GM23338 (cell line): ENCODE data around the gene TGM6. TPM values are rescaled to one million over a fixed set of nuclear protein-coding genes. Genes with fewer than 3 reads are reported as not detected.

Experiments used
- ATAC-seq: fragments of 200-7000 bp; cut with Tn5 transposase; 3 replicates; pipeline ENCODE4 v1.9.1; 2020
- DNase-seq: peaks from one replicate; pipeline ENCODE4 v3.0.0-alpha.2; 2015; ENCODE audit warnings: low spot score
- H2AFZ ChIP-seq: fragments of 200-600 bp; sonication (generic); 2 replicates; pipeline ENCODE4 v1.8.0; 2016; ENCODE audit warnings: antibody characterized with exemption, mild to moderate bottlenecking, moderate library complexity
- H3F3A ChIP-seq: fragments of 200-600 bp; sonication (generic); replicated peaks from 2 replicates; pipeline ENCODE4 v1.8.0; 2017; ENCODE audit warnings: antibody characterized with exemption, mixed run types, low read depth
- H3K27ac ChIP-seq: fragments of 200-600 bp; sonication (generic); 2 replicates; pipeline ENCODE4 v1.6.1; 2016; ENCODE audit warnings: low read depth
- H3K27me3 ChIP-seq: fragments of 200-600 bp; sonication (generic); 2 replicates; pipeline ENCODE4 v1.8.0; 2016; ENCODE audit warnings: mild to moderate bottlenecking, mixed run types, moderate library complexity; ENCODE audit not compliant: insufficient read depth
- H3K36me3 ChIP-seq: fragments of 200-600 bp; sonication (generic); 2 replicates; pipeline ENCODE4 v1.8.0; 2016; ENCODE audit warnings: mild to moderate bottlenecking; ENCODE audit not compliant: insufficient read depth
- H3K4me1 ChIP-seq: fragments of 200-600 bp; sonication (generic); 2 replicates; pipeline ENCODE4 v1.8.0; 2016; ENCODE audit warnings: mild to moderate bottlenecking, moderate library complexity; ENCODE audit not compliant: insufficient read depth
- H3K4me2 ChIP-seq: fragments of 200-600 bp; sonication (generic); 2 replicates; pipeline ENCODE4 v1.7.1; 2017; ENCODE audit warnings: mixed run types
- H3K4me3 ChIP-seq: fragments of 200-600 bp; sonication (generic); 2 replicates; pipeline ENCODE4 v1.6.1; 2016; ENCODE audit warnings: mixed run types
- H3K79me2 ChIP-seq: fragments of 200-600 bp; sonication (generic); replicated peaks from 2 replicates; pipeline ENCODE4 v1.8.0; 2017; ENCODE audit warnings: mild to moderate bottlenecking; ENCODE audit not compliant: insufficient read depth
- H3K9me2 ChIP-seq: fragments of 200-600 bp; sonication (generic); 2 replicates; pipeline ENCODE4 v1.8.0; 2017; ENCODE audit not compliant: insufficient read depth
- H4K20me1 ChIP-seq: fragments of 200-600 bp; sonication (generic); replicated peaks from 2 replicates; pipeline ENCODE4 v1.8.0; 2017; ENCODE audit warnings: mild to moderate bottlenecking; ENCODE audit not compliant: insufficient read depth
- H3K27ac Mint-ChIP-seq: 2 replicates; pipeline ENCODE4 v1.8.0; 2020; ENCODE audit warnings: inconsistent platforms, mild to moderate bottlenecking, moderate library complexity, mixed read lengths
- H3K27me3 Mint-ChIP-seq: 3 replicates; pipeline ENCODE4 v1.8.0; 2022; ENCODE audit warnings: low read depth, mild to moderate bottlenecking, moderate library complexity, mixed read lengths, inconsistent platforms; ENCODE audit not compliant: insufficient read depth, poor library complexity
- H3K36me3 Mint-ChIP-seq: 3 replicates; pipeline ENCODE4 v1.8.0; 2021; ENCODE audit warnings: low read depth, mild to moderate bottlenecking, inconsistent platforms, moderate library complexity, mixed read lengths
- H3K4me1 Mint-ChIP-seq: 3 replicates; pipeline ENCODE4 v1.8.0; 2020; ENCODE audit warnings: mild to moderate bottlenecking, inconsistent platforms, mixed read lengths
- H3K4me3 Mint-ChIP-seq: 3 replicates; pipeline ENCODE4 v1.8.0; 2021; ENCODE audit warnings: moderate library complexity, mild to moderate bottlenecking, inconsistent platforms, mixed read lengths
- H3K9me3 Mint-ChIP-seq: 3 replicates; pipeline ENCODE4 v1.8.0; 2020; ENCODE audit warnings: moderate library complexity, mild to moderate bottlenecking, inconsistent platforms, mixed read lengths
- CREB1 ChIP-seq: fragments of 250-450 bp; sonication (Bioruptor Pico); IDR thresholded peaks from 2 replicates; pipeline ENCODE4 v1.5.0; 2020; ENCODE audit warnings: low read depth, mild to moderate bottlenecking, moderate library complexity
- CTCF ChIP-seq, 2 experiments: fragments of 200-600 bp in 1 of 2; sonication (generic) in 1 of 2; conservative IDR thresholded peaks; 2 replicates each; pipeline versions ENCODE4 v1.5.1 to v1.6.1; 2016 to 2017; ENCODE audit warnings: antibody characterized with exemption in 2 of 2, low read depth in 2 of 2, mild to moderate bottlenecking in 2 of 2, moderate library complexity in 1 of 2
- EZH2 ChIP-seq: fragments of 200-600 bp; sonication (generic); IDR thresholded peaks from one replicate; pipeline ENCODE4 v1.8.0; 2017; ENCODE audit warnings: antibody characterized with exemption, mild to moderate bottlenecking, low read depth; ENCODE audit not compliant: unreplicated experiment
- EZH2phosphoT487 ChIP-seq: fragments of 200-600 bp; sonication (generic); IDR thresholded peaks from one replicate; pipeline ENCODE4 v1.8.1; 2018; ENCODE audit warnings: antibody characterized with exemption; ENCODE audit not compliant: unreplicated experiment
- JUNB ChIP-seq: IDR thresholded peaks from one replicate; pipeline ENCODE4 v1.6.1; 2016; ENCODE audit warnings: antibody characterized with exemption; ENCODE audit not compliant: unreplicated experiment
- NANOG ChIP-seq: IDR thresholded peaks from 2 replicates; pipeline ENCODE4 v1.6.1; 2016; ENCODE audit warnings: antibody characterized with exemption, borderline replicate concordance
- POLR2AphosphoS5 ChIP-seq: IDR thresholded peaks from 2 replicates; pipeline ENCODE4 v1.6.1; 2016; ENCODE audit warnings: antibody characterized with exemption, low read depth
- STAT1 ChIP-seq: IDR thresholded peaks from one replicate; pipeline ENCODE4 v1.6.1; 2016; ENCODE audit warnings: antibody characterized with exemption; ENCODE audit not compliant: unreplicated experiment
- ZNF114 ChIP-seq: fragments of 250-450 bp; sonication (Bioruptor Pico); IDR thresholded peaks from 2 replicates; pipeline ENCODE4 v1.5.0; 2020; ENCODE audit warnings: mild to moderate bottlenecking, moderate library complexity
- ZNF331 ChIP-seq: fragments of 250-450 bp; sonication (Bioruptor Pico); IDR thresholded peaks from 2 replicates; pipeline ENCODE4 v1.5.0; 2020; ENCODE audit warnings: low read depth, mild to moderate bottlenecking, moderate library complexity
- ZNF462 ChIP-seq: fragments of 250-450 bp; sonication (Bioruptor Pico); IDR thresholded peaks from 2 replicates; pipeline ENCODE4 v1.5.0; 2020; ENCODE audit warnings: mild to moderate bottlenecking, moderate library complexity
- polyA plus RNA-seq: library from polyadenylated mRNA; unstranded; fragments of >200 nt; fragmentation: Nextera tagmentation; extraction: Ambion mirVana; gene quantifications from 2 replicates; pipeline ENCODE4 v1.2.1, GENCODE V29; 2016
- total RNA-seq: library from RNA; depleted of rRNA; stranded (reverse); fragments of >200 nt; shearing (Covaris generic); gene quantifications from 2 replicates; pipeline ENCODE4 v1.2.3, GENCODE V29; 2014
- TF ChIP-seq, protein P1 (sequence below): IDR thresholded peaks from one replicate; pipeline ENCODE4 v1.6.1; 2018; ENCODE audit warnings: antibody characterized with exemption; ENCODE audit not compliant: unreplicated experiment
- TF ChIP-seq, protein P2 (sequence below): IDR thresholded peaks from 2 replicates; pipeline ENCODE4 v1.6.1; 2016; ENCODE audit warnings: antibody characterized with exemption

The TGM6 gene
- total and polyA plus RNA-seq, 2 experiments from 2014 or later: not detected

GRCh38 chr20:2357114-2357513 lies 23.6 kb upstream of the TGM6 start:
- no peak overlapping the region for H3K27ac Mint-ChIP-seq
- TF ChIP-seq ZNF462 (CRISPR knock-in tag) (no peak), ZNF331 (CRISPR knock-in tag) (no peak), ZNF114 (CRISPR knock-in tag) (no peak), EZH2 (no peak), JUNB (no peak), POLR2AphosphoS5 (no peak), NANOG (no peak), STAT1 (no peak), EZH2phosphoT487 (no peak), CTCF (conservative IDR thresholded peaks at IDR 0.05; ENCODE audit: low read depth in 2 of 2) (no peak), CREB1 (CRISPR knock-in tag) (no peak)
- TF ChIP-seq, protein P1, sequence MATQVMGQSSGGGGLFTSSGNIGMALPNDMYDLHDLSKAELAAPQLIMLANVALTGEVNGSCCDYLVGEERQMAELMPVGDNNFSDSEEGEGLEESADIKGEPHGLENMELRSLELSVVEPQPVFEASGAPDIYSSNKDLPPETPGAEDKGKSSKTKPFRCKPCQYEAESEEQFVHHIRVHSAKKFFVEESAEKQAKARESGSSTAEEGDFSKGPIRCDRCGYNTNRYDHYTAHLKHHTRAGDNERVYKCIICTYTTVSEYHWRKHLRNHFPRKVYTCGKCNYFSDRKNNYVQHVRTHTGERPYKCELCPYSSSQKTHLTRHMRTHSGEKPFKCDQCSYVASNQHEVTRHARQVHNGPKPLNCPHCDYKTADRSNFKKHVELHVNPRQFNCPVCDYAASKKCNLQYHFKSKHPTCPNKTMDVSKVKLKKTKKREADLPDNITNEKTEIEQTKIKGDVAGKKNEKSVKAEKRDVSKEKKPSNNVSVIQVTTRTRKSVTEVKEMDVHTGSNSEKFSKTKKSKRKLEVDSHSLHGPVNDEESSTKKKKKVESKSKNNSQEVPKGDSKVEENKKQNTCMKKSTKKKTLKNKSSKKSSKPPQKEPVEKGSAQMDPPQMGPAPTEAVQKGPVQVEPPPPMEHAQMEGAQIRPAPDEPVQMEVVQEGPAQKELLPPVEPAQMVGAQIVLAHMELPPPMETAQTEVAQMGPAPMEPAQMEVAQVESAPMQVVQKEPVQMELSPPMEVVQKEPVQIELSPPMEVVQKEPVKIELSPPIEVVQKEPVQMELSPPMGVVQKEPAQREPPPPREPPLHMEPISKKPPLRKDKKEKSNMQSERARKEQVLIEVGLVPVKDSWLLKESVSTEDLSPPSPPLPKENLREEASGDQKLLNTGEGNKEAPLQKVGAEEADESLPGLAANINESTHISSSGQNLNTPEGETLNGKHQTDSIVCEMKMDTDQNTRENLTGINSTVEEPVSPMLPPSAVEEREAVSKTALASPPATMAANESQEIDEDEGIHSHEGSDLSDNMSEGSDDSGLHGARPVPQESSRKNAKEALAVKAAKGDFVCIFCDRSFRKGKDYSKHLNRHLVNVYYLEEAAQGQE: no peak
- TF ChIP-seq, protein P2, sequence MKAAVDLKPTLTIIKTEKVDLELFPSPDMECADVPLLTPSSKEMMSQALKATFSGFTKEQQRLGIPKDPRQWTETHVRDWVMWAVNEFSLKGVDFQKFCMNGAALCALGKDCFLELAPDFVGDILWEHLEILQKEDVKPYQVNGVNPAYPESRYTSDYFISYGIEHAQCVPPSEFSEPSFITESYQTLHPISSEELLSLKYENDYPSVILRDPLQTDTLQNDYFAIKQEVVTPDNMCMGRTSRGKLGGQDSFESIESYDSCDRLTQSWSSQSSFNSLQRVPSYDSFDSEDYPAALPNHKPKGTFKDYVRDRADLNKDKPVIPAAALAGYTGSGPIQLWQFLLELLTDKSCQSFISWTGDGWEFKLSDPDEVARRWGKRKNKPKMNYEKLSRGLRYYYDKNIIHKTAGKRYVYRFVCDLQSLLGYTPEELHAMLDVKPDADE: no peak
- peaks cover 8% of the 10 kb centered on the region; the same call in 2 of the 3 replicates for H3K4me1 Mint-ChIP-seq
- DNase-seq (no peak), ATAC-seq (no peak)
- Histone ChIP-seq H3K27ac (no peak overlapping the region), H3K79me2 (no peaks in the 10 kb centered on the region), H3K4me2 (no peak overlapping the region), H4K20me1 (no peaks in the 10 kb centered on the region), H2AFZ (no peak overlapping the region), H3F3A (no peaks in the 10 kb centered on the region), H3K9me2 (0 out of 2 replicates have a peak, but pooled peaks cover 3% of the 10 kb centered on the region), H3K36me3 (no peaks in the 10 kb centered on the region), H3K27me3 (no peaks in the 10 kb centered on the region), H3K4me1 (peaks cover 6% of the 10 kb centered on the region; the same call in 1 of the 2 replicates), H3K4me3 (no peak overlapping the region)
- no peaks in the 10 kb centered on the region; the same call in 2 of the 3 replicates for H3K36me3 Mint-ChIP-seq
- H3K27me3 Mint-ChIP-seq: peaks cover 4% of the 10 kb centered on the region
- H3K4me3 Mint-ChIP-seq: no peak overlapping the region
- H3K9me3 Mint-ChIP-seq: peaks cover 23% of the 10 kb centered on the region
